Measurements from ENCODE around the gene TSPEAR.
"Not testable (repeated sequence)": the region's sequence is repeated elsewhere in the genome, so short reads cannot be mapped to it uniquely, and the experiment has no call there.

The TSPEAR gene

GRCh38 chr21:44564099-44564498, 147.3 kb downstream of the TSPEAR start:
- no peak for DNase-seq

GRCh38 chr21:44558695-44559094, 152.7 kb downstream of the TSPEAR start, which contains the start of gene KRTAP10-3:
Gene KRTAP10-3, minus strand, starts transcription at chr21:44558795. Its CDS starts 80 bp downstream, at chr21:44558715.
- DNase-seq: no peak

DNA sequence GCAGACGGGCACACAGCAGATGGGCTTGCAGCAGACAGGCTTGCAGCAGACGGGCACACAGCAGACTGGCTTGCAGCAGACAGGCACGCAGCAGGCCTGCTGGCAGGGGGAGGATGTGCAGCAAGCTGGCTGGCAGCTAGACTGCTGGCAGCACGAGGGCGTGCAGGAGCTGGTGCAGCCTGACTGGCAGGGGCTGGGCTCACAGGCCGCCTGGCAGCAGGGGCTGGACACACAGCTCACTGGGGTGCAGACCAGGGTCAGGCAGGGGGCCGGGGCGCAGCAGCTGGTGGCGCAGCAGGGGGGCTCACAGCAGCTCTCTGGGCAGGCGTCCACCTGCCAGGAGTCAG, 153.1 kb downstream of the TSPEAR start:
- DNase-seq: not testable (repeated sequence)

GRCh38 chr21:44557491-44558328, 153.7 kb downstream of the TSPEAR start:
- no peak for DNase-seq

DNA sequence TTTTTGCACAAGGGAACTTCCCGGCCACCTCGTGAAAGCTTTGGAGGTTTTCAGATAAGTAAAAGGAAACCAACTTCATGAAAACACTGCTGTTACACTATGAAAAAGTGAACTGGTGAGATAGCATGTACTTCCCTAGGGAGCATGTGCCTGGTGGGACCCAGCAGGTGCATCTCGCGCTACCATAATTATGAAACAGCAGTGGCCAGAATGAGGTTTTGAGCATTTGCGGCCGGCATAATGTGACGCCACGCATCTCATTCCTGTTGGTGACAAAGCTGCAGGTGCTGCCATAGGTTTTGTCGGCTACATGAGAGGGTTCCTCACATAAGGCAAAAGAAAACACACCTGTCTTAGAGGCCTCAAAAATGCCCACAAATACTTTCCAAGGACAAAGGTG, 154.5 kb downstream of the TSPEAR start:
- no peak for DNase-seq

DNA sequence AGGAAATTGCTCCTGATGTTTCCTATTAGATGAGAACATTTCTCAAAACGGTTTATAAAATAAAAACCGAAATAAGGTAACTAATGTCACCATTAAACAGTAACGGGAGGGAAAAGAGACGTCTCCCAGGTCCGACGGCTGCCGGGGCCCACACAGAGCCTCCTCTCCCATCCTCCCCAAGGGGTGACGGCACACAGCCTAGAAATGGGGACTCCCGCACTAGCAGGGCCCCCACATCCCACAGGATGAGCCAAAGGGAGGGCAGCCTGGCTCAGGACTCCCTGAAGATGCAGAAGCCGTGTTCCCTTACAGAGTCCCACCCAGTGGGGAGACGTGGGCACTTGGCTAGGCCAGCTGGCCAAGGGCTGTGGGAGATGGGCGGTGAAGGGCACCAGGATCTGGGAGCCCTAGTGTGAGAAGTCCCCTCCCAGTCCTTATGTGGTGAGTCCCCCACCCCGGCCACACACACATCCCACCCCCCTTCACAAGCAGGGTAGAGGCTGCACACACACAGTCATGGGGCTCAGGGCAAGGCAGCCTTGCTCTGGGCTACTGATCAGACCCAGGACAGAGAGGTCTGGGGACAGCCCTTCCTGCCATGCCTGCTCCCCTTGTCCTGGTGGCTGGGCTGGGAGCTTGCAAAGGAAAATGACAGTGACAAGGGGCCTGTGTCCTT, 156.0 kb downstream of the TSPEAR start:
- DNase-seq: no peak

GRCh38 chr21:44552681-44553080, 158.7 kb downstream of the TSPEAR start:
- peak; percentile 10 for DNase-seq

DNA sequence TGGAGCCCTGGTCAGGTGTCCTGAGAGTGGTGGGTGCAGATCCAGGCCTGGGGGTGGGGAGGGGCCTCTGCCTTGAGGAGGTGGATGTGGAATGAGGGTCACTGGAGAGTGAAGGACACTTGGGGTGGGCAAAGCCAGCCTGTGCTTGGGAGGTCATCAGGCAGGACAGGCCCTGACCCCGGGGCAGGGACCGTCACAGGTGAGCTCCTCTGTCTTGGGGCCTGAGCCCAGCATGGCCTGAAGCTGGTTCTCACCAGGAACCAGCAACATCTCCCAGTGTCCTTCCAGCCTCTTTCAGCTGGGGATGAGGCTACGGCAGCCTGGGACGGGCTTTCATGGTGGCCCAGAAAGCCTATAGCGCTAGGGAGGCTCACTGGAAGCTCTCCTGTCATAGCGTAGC, 159.2 kb downstream of the TSPEAR start:
- no peak for DNase-seq

DNA sequence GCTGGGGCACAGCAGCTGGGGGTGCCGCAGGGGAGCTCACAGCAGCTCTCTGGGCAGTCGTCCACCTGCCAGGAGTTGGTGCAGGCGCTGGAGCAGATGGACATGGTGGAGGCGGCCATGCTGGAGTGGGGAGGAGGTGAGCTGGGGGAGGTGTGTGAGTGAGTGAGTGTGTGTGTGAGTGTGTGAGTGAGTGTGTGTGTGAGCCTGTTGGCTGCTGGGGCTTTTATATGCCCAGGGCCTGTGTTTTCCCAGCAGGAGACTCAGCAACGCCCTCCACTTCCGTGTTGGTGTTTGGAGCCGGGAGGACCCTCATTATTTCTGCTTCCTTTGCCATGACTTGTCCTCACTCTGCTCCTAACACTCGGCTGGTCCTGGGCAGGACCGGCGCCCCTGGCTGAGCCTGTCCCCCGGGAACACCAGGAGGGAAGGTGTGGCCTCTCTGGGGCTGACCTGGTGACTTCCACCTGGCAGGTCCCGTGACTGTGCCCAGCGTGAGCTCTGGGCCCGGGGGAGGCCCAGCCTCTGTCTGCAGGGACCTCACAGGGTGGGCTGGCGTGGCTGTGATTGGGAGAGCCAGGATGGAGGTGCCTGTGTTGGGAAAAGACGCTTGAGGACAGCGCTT, 159.9 kb downstream of the TSPEAR start, which contains the start of gene KRTAP10-2:
Gene KRTAP10-2, minus strand, starts transcription at position 166 of the 622 bp plus-strand sequence. Its CDS starts 47 bp downstream, at position 119.
- DNase-seq: no peak

DNA sequence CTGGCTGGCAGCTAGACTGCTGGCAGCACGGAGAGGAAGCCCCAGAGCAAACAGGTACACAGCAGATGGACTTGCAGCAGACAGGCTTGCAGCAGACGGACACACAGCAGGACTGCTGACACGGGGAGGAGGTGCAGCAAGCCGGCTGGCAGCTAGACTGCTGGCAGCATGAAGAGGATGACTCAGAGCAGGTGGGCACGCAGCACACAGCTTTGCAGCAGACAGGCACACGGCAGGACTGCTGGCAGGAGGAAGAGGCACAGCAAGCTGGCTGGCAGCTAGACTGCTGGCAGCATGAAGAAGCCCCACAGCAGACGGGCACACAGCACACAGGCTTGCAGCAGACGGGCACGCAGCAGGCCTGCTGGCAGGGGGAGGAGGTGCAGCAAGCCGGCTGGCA, 160.6 kb downstream of the TSPEAR start:
- peak; percentile 6 for DNase-seq

DNA sequence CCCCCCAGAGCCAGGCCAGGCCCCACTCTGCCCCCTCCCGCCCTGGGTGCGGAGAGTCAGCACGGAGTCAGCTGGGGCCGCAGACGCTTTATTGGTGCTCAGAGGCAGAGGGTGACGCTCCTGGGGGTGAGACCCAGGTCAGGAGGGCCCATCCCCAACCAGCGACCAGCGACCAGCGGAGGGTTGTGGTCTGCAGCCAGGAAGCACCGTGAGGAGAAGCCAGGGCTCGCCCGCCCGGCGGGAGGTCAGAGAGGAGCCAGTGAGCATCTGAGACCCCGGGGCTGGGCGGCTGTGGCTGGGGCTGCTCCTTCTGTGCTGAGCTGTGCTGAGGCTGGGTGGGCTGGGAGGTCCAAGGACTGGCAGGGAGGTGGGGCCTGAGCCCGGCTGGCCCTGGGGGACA, 161.1 kb downstream of the TSPEAR start:
- peak; percentile 10 for DNase-seq

- peak; percentile 4 for DNase-seq
These were observed 161.7 kb downstream of the TSPEAR start for GRCh38 chr21:44549525-44550211.

DNA sequence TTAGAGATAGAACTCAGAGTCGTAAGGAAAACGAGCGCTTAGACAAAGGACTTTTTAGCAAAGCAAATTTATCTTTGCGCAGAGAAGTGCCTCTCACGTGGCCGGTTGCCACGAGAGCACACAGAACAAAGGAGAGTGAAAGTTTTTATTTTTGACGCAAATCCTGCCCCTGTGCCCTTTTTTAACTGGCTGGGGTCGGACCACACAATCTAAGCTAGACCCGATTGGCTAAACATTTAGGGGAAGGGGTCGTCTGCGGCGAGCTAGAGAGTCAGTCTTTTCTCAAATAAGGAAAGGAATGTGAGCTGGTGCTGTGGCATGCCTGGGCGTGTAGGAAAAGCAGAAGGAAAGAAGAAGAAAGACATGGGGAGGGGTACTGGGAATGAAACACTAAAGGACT, 162.4 kb downstream of the TSPEAR start:
- DNase-seq: no peak

GRCh38 chr21:44548381-44548780, 163.0 kb downstream of the TSPEAR start:
- no peak for DNase-seq

GRCh38 chr21:44547656-44548331, 163.6 kb downstream of the TSPEAR start:
- DNase-seq: no peak

DNA sequence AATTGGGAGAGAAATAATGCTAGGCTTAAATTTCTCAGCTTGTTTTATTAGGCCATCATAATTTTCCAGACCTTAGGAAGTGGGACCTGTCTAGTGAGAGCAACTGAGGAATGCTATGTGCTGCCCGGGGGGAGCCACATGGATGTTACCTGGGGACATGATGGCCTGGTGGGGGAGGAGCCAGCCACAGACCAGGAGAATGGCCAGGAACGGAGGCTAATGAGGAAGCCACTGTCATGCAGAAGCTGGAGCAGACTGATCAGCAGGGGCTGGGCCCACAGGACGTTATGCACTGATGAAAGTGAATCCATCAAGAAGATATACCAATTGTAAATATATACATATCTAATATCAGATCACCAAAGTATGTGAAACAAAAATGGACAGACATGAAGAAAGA, 166.8 kb downstream of the TSPEAR start:
- no peak for DNase-seq

GRCh38 chr21:44542716-44543115, 168.7 kb downstream of the TSPEAR start:
- DNase-seq: no peak

DNA sequence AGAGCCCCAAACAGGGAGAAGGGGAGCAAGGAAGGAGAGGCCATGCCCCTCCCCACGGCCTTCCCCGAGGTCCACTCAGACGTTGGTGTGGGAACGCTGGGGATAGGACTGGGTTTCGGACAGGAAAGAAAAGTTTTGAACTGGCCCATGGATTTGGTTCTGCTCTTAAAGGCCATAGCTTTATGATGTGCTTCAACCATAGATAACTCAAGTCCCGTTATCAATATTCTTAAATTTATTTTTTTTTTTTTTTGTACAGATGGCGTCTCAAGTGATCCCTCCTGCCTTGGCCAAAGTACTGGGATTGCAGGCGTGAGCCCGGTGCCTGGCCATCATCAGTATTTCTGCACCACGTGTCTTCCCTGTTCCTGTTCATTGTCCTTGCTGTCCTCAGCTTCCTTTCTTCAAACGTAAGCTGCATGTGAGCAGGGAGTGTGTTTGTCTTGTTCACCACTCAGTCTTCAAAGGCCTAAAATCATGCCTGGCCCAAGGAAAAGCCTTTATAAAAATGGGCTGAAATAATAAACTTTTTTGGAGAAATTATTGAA, 170.6 kb downstream of the TSPEAR start:
- DNase-seq: no peak

DNA sequence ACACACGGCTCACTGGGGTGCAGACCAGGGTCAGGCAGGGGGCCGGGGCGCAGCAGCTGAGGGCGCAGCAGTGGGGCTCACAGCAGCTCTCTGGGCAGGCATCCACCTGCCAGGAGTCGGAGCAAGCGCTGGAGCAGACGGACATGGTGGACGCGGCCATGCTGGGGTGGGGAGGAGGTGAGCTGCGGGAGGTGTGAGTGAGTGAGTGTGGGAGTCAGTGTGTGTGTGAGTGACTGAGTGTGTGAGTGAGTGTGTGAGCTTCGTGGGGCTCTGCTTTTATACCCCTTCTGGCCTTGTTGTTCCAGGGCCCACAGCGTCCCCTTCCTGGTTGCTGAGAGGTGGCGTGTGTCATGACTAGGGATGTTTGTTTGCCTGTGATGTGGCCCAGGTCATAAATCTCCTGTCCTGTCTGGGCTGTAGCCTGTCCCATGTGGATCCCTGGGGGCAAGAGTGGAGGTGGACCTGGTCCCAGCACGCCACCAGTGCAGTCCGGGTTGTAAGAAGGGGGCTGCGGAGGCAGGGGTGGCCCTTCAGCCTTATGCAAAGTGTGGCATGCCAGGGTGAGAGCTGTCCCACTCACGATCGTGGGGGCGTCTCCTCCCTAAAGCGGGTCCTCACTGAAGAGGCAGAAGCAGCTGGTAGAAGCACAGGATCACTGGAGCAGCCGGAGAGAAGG, 171.2 kb downstream of the TSPEAR start, which contains the start of gene KRTAP10-1:
Gene KRTAP10-1, minus strand, starts transcription at position 205 of the 676 bp plus-strand sequence. Its CDS starts 45 bp downstream, at position 160.
- DNase-seq: no peak

- no peak for DNase-seq
These were observed 172.3 kb downstream of the TSPEAR start for GRCh38 chr21:44539046-44539445.
